ENCODE measurements around the gene PROX2.

PROX2 gene

DNA sequence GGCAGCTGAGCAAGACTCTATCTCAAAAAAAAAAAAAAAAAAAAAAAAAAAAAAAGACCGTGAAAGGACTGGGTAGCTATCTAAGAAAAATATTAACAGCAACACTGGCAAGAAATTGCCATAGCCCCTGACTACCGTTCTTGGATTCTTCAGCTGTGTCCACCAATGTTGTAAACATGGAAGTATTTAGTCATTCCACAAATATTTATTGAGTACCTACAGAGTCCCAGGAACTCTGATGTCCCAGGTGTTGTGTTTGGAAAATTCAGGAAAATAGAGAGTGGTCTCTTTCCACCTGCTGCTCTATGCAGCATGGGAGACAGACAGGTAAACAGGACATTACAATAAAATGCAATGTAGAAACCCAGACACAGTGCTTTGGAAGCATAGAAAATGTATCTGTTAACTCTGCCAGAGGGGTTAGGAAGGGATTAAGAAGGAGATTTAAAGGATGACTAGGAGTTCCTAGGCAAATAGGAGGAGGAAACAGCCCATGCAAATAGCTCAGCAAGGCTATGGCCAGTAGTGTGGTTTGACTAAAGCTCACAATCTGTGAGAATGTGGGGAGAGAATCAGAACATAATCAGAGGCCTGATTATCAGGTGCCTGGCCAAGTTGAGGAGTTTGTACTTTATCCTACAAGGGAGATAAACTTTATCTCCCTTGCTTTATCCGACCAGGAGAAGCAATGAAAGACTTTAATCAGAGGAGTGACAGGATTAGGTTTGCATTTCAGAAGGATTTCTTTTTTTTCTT is 3.7 kb upstream of the PROX2 start:
- no peaks in the 10 kb centered on the region for H3K9me2 ChIP-seq (ENCODE audit: low read depth, low read length)
- no peak overlapping the region for H3K4me2 ChIP-seq (ENCODE audit: low read length)
- no peaks in the 10 kb centered on the region for H3K9me3 ChIP-seq (ENCODE audit: low read length)
- H3K4me1 ChIP-seq (ENCODE audit: insufficient read depth, low read length, severe bottlenecking) = peaks cover 31% of the 10 kb centered on the region
- H3K27ac ChIP-seq (ENCODE audit: low read depth, low read length, poor library complexity, severe bottlenecking) = no peak overlapping the region
- H3K36me3 ChIP-seq (ENCODE audit: insufficient read depth, low read length) = peaks cover 11% of the 10 kb centered on the region; the same call in 1 of the 2 replicates
- H2AFZ ChIP-seq (ENCODE audit: low read length) = no peak overlapping the region
- H3F3A ChIP-seq (ENCODE audit: insufficient read depth, low read length) = no peaks in the 10 kb centered on the region
- H4K20me1 ChIP-seq (ENCODE audit: insufficient read depth, low read length) = 0 out of 2 replicates have a peak, but pooled peaks cover 7% of the 10 kb centered on the region
- no peak overlapping the region for H3K9ac ChIP-seq (ENCODE audit: low read length)
- TF ChIP-seq, protein P1, sequence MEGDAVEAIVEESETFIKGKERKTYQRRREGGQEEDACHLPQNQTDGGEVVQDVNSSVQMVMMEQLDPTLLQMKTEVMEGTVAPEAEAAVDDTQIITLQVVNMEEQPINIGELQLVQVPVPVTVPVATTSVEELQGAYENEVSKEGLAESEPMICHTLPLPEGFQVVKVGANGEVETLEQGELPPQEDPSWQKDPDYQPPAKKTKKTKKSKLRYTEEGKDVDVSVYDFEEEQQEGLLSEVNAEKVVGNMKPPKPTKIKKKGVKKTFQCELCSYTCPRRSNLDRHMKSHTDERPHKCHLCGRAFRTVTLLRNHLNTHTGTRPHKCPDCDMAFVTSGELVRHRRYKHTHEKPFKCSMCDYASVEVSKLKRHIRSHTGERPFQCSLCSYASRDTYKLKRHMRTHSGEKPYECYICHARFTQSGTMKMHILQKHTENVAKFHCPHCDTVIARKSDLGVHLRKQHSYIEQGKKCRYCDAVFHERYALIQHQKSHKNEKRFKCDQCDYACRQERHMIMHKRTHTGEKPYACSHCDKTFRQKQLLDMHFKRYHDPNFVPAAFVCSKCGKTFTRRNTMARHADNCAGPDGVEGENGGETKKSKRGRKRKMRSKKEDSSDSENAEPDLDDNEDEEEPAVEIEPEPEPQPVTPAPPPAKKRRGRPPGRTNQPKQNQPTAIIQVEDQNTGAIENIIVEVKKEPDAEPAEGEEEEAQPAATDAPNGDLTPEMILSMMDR (IDR thresholded peaks at IDR 0.05; ENCODE audit: low read length) = no peak
- no peak overlapping the region for H3K4me3 ChIP-seq (ENCODE audit: low read depth, low read length, poor library complexity, severe bottlenecking)
- no peaks in the 10 kb centered on the region for H3K27me3 ChIP-seq (ENCODE audit: insufficient read depth, low read length)
- H3K79me2 ChIP-seq (ENCODE audit: insufficient read depth, low read length) = peaks cover 25% of the 10 kb centered on the region

DNA sequence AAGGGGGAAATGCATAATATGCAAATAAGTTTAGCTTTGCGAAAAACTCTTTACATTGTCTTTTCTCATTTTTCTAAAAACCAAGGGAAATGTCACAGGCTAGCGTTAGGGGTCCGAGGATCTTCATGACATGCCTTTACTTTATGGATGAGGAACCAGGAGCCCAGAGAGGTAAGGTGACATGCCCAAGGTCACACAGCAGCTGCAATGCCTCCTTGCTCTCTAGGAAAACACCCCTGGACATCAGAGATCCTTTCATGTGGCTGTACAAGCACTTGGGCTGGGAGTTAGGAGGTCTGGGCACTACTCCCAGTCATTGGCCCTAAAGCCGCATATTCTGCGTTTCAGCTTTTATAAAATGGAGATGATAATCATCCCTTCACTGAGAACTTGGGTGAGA is 741 bp downstream of the PROX2 start:
- Histone ChIP-seq H3F3A (ENCODE audit: insufficient read depth, low read length) (no peaks in the 10 kb centered on the region), H3K9ac (ENCODE audit: low read length) (no peak overlapping the region), H3K4me3 (ENCODE audit: low read depth, low read length, poor library complexity, severe bottlenecking) (no peak overlapping the region), H3K27ac (ENCODE audit: low read depth, low read length, poor library complexity, severe bottlenecking) (no peak overlapping the region), H3K36me3 (ENCODE audit: insufficient read depth, low read length) (no peaks in the 10 kb centered on the region), H3K27me3 (ENCODE audit: insufficient read depth, low read length) (no peaks in the 10 kb centered on the region), H3K4me2 (ENCODE audit: low read length) (no peak overlapping the region), H3K4me1 (ENCODE audit: insufficient read depth, low read length, severe bottlenecking) (peaks cover 8% of the 10 kb centered on the region), H3K9me3 (ENCODE audit: low read length) (no peaks in the 10 kb centered on the region), H3K79me2 (ENCODE audit: insufficient read depth, low read length) (no peaks in the 10 kb centered on the region), H4K20me1 (ENCODE audit: insufficient read depth, low read length) (no peaks in the 10 kb centered on the region), H2AFZ (ENCODE audit: low read length) (no peak overlapping the region), H3K9me2 (ENCODE audit: low read depth, low read length) (no peaks in the 10 kb centered on the region)
- TF ChIP-seq, protein P1 (IDR thresholded peaks at IDR 0.05; ENCODE audit: low read length) = no peak
- TF ChIP-seq EZH2 (IDR thresholded peaks at IDR 0.05; ENCODE audit: borderline replicate concordance, low read length) = no peak

DNA sequence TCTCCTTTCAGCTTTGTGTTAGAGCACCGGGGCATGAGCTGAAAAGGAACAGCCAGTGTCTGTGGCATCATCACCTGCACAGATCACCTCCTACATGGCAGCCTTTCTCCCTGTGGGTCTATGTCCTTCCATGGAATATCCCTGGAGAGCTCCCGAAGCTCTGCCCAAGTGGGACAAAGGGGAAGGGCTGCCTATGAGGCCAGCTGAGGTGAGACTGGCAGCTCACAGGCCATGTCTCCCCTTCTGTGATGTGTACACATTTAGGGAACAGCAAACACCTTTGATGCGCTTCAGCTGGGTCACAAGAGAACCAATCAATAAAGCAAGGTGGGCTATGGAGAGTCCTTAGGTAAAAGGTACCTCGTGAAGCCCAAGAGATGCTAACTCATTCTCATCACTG is 4.1 kb downstream of the PROX2 start:
- Histone ChIP-seq H3K9ac (ENCODE audit: low read length) (no peak overlapping the region), H4K20me1 (ENCODE audit: insufficient read depth, low read length) (no peaks in the 10 kb centered on the region), H3K27ac (ENCODE audit: low read depth, low read length, poor library complexity, severe bottlenecking) (no peak overlapping the region), H3K4me2 (ENCODE audit: low read length) (no peak overlapping the region), H3F3A (ENCODE audit: insufficient read depth, low read length) (no peaks in the 10 kb centered on the region), H3K36me3 (ENCODE audit: insufficient read depth, low read length) (no peaks in the 10 kb centered on the region), H3K4me3 (ENCODE audit: low read depth, low read length, poor library complexity, severe bottlenecking) (no peak overlapping the region), H3K27me3 (ENCODE audit: insufficient read depth, low read length) (no peaks in the 10 kb centered on the region; the same call in 1 of the 2 replicates), H2AFZ (ENCODE audit: low read length) (no peak overlapping the region), H3K9me2 (ENCODE audit: low read depth, low read length) (no peaks in the 10 kb centered on the region), H3K79me2 (ENCODE audit: insufficient read depth, low read length) (no peaks in the 10 kb centered on the region), H3K9me3 (ENCODE audit: low read length) (no peaks in the 10 kb centered on the region), H3K4me1 (ENCODE audit: insufficient read depth, low read length, severe bottlenecking) (peaks cover 8% of the 10 kb centered on the region)
- TF ChIP-seq, protein P1 (IDR thresholded peaks at IDR 0.05; ENCODE audit: low read length) = no peak
- no peak for TF ChIP-seq EZH2 (IDR thresholded peaks at IDR 0.05; ENCODE audit: borderline replicate concordance, low read length)

Measured in OCI-LY1 (cell line).